A549 treated with dexamethasone at 1 μM for 4 hours (cell line): Measurements from ENCODE around the gene UBTFL1. TPM values are rescaled to one million over a fixed set of nuclear protein-coding genes. Genes with fewer than 3 reads are reported as not detected.

Experiments
- total RNA-seq: library from RNA; stranded (reverse); fragments of 200-300 nt; extraction: Qiagen RNA extraction; gene quantifications from 5 replicates; pipeline ENCODE4 v1.2.3, GENCODE V29; 2022

Gene UBTFL1
- not detected in 5 replicates for total RNA-seq

GRCh38 chr11:90085650-90086049, at the start of gene UBTFL1:
Gene UBTFL1, plus strand, starts transcription at chr11:90085950. Its CDS starts 0 bp downstream, at chr11:90085950.

GRCh38 chr11:90134478-90135003, 48.8 kb downstream of the UBTFL1 start, which contains the start of gene NAALAD2:
Gene NAALAD2, plus strand, starts transcription at chr11:90134663. Its CDS starts 96 bp downstream, at chr11:90134759.

Other genes starting within 250 kb of the UBTFL1 start
- gene TRIM64B, start 207.5 kb upstream of the UBTFL1 start, total RNA-seq = not detected in 5 replicates
- gene TRIM49D1, start 163.7 kb upstream of the UBTFL1 start, total RNA-seq = 0.11 to 0.69 TPM (median 0.28 TPM) in 5 replicates
- gene TRIM49D2, start 161.9 kb upstream of the UBTFL1 start, total RNA-seq = 0.16 to 0.72 TPM (median 0.34 TPM) in 5 replicates
- not detected in 5 replicates for gene TRIM64, start 119.9 kb upstream of the UBTFL1 start, total RNA-seq
- gene TRIM49C, start 54.8 kb upstream of the UBTFL1 start, total RNA-seq = 0.05 to 0.07 TPM in 2 of 5 replicates, not detected in the others
- gene NAALAD2, start 48.7 kb downstream of the UBTFL1 start, total RNA-seq = not detected in 5 replicates
- gene CHORDC1, start 137.1 kb downstream of the UBTFL1 start, total RNA-seq = 66.0 to 87.6 TPM (median 80.4 TPM) in 5 replicates